Psoas muscle (tissue), 8 donors: Measurements from ENCODE around the gene CHMP4A. TPM values are rescaled to one million over a fixed set of nuclear protein-coding genes. Genes with fewer than 3 reads are reported as not detected.

Experiments
- ATAC-seq, 4 donors: fragments of 200-7000 bp; cut with Tn5 transposase; one replicate each; pipeline ENCODE4 v1.9.1; 2020; ENCODE audit warnings: moderate library complexity in 3 of 4, mild to moderate bottlenecking in 2 of 4
- DNase-seq, 2 donors: peaks; one replicate each; pipeline ENCODE4 v3.0.0-alpha.2; 2020
- H3K27ac ChIP-seq: fragments of 200-600 bp; one replicate; pipeline ENCODE4 v1.8.0; 2022
- H3K27me3 ChIP-seq, 3 donors: fragments of 200-600 bp in 1 of 3; one replicate each; pipeline versions ENCODE4 v1.6.1 to v1.8.0; 2013 to 2022; ENCODE audit warnings: low read length in 2 of 3, mild to moderate bottlenecking in 2 of 3, moderate library complexity in 1 of 3; ENCODE audit not compliant: insufficient read depth in 3 of 3
- H3K36me3 ChIP-seq, 2 donors: fragments of 200-600 bp in 1 of 2; one replicate each; pipeline versions ENCODE4 v1.6.1 to v1.8.0; 2013 to 2022; ENCODE audit warnings: low read depth in 1 of 2, mild to moderate bottlenecking in 1 of 2, moderate library complexity in 1 of 2; ENCODE audit not compliant: insufficient read depth in 1 of 2
- H3K4me1 ChIP-seq: fragments of 200-600 bp; one replicate; pipeline ENCODE4 v1.8.0; 2022
- H3K4me3 ChIP-seq: fragments of 200-600 bp; one replicate; pipeline ENCODE4 v1.8.0; 2022; ENCODE audit warnings: mild to moderate bottlenecking
- H3K9me3 ChIP-seq: fragments of 200-600 bp; one replicate; pipeline ENCODE4 v1.8.0; 2022
- WGBS, 3 donors: extraction: QIAGEN DNeasy Blood & Tissue Kit; methylation state at CpG; one replicate each; pipeline versions ENCODE4 v1.1.6 to v1.1.7; 2013; 5-methylcytosine and 5-hydroxymethylcytosine counted together
- intact Hi-C, 2 donors: fragments of 100-400 bp; cut with DNase I; formaldehyde crosslinking; loops; one replicate each; pipeline versions ENCODE4 v1.11.0 to v1.14.2; 2022
- polyA plus RNA-seq, 3 donors: library from polyadenylated mRNA; stranded (reverse); fragments of 200-250 nt; gene quantifications; one replicate each; pipeline ENCODE4 v1.2.3, GENCODE V29; 2013
- total RNA-seq, 4 donors: library from RNA; stranded (reverse); fragmentation: NEBNext Ultra II Directional in 2 of 4; extraction: Animal tissue kit (Norgen Biotek cat#: 25700) in 2 of 4; gene quantifications; one replicate each; pipeline versions ENCODE4 v1.2.1 to v1.2.4, GENCODE V29; 2021 to 2023
- TF ChIP-seq, protein P1 (sequence below): fragments of 200-600 bp; IDR thresholded peaks from one replicate; pipeline ENCODE4 v1.8.0; 2022; ENCODE audit warnings: antibody characterized with exemption
- donor health status: healthy with polysubstance abuse.
- donor health status: DM: no; HTN: no; CAD: no; lungs with moderate emphysema.
- donor health status: Bipolar disorder and iron deficiency.
- donor health status: healthy.
- donor health status: DM: yes; HTN: yes; CAD: no.
- donor health status: DM: no; HTN: no; CAD: no.
- donor health status: DM: no; HTN: no; CAD: no.
- donor health status: DM: yes; HTN: yes; CAD: no.

CHMP4A gene
- total and polyA plus RNA-seq, 7 donors = 12.3 to 42.1 (median 18.2) TPM

DNA sequence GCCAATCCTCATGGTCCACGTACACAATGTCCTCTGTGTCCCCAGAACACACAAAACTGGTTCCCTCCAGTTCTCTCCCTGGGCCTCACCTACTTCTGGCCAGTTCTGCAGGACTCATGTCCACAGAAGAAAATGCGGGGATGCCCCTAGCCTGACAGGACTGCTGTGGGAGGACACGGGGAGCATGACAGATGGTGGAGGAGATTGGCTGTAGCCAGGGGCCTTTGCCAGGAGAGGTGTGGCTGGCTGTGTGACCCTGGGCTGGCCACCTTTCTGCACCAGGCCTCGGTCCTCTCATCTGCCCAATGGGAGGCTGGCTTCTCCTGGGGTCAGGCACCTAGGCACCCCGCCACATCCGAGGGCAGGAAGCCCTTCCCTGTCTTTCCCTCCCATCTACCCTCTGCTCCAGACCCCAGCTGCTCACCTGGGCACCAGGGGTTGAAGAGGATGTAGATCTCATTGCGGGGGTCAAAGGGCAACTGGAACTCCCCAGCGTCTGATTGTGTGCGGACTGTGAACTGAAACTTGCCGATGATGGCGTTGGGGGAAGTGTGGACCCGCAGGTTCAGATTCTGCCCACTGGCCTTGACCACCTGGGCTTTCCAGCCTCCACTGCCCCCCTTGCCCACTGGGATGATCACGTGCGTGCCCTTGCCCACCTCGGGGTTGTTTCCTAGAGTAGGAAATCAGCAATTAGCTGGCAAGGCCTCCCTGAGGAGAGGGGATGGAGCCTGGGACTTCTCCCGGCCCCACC, 46.9 kb upstream of the CHMP4A start:
- intact Hi-C loops = no loop called here
- WGBS, 3 donors = 79 to 84% (median 82%) methylated on average over 15 to 16 of the region's 16 CpGs
- H3K4me3 ChIP-seq = no peak overlapping the region
- no peaks in the 10 kb centered on the region for H3K9me3 ChIP-seq
- H3K27ac ChIP-seq = no peak overlapping the region
- TF ChIP-seq, protein P1, sequence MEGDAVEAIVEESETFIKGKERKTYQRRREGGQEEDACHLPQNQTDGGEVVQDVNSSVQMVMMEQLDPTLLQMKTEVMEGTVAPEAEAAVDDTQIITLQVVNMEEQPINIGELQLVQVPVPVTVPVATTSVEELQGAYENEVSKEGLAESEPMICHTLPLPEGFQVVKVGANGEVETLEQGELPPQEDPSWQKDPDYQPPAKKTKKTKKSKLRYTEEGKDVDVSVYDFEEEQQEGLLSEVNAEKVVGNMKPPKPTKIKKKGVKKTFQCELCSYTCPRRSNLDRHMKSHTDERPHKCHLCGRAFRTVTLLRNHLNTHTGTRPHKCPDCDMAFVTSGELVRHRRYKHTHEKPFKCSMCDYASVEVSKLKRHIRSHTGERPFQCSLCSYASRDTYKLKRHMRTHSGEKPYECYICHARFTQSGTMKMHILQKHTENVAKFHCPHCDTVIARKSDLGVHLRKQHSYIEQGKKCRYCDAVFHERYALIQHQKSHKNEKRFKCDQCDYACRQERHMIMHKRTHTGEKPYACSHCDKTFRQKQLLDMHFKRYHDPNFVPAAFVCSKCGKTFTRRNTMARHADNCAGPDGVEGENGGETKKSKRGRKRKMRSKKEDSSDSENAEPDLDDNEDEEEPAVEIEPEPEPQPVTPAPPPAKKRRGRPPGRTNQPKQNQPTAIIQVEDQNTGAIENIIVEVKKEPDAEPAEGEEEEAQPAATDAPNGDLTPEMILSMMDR = no peak
- DNase-seq (no peak), ATAC-seq (no peak)
- H3K27me3 ChIP-seq = no peaks in the 10 kb centered on the region
- no peaks in the 10 kb centered on the region for H3K4me1 ChIP-seq
- peaks cover 0 to under 1% of the 10 kb centered on the region in 2 donors for H3K36me3 ChIP-seq

DNA sequence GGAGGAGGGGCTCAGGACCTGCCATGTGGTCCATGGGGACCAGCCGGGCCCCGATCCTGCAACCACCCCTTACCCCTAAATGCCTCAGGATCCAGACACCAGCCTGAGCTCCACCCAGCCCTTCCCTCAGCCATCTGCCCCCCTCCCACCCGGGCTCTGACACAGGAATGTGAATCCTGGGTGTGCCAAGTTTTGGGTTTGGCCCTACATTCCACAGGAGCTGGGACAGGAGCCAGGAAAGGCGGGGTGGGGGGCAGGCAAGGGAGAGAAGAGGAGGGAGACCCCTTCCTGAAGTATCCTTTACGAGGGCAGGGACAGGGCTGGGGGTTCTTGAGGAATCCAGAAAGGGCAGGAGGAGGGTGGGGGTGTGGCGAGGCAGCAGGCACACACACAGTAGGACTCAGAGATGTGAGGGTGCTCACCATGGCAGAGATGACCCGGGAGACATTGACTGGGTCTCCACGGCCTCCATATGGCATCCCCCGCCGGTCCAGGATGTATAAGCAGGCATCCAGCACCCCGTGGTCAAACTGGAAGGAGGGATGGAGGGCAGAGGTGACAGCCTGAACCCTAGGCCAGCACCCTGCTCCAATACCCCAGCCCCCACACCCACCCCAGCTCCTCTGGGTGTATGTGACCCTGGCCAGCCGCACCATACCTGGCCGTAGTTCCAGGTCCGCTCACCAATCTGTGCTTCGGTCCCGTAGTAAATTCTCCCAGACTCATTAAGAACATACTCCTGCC, 46.2 kb upstream of the CHMP4A start:
- Histone ChIP-seq H3K9me3 (no peaks in the 10 kb centered on the region), H3K27me3 (no peaks in the 10 kb centered on the region), H3K36me3 (no peaks in the 10 kb centered on the region), H3K4me1 (no peaks in the 10 kb centered on the region), H3K27ac (no peak overlapping the region), H3K4me3 (no peak overlapping the region)
- peak in 1 of 4 donors; percentile 15 for ATAC-seq
- WGBS, 3 donors = 61 to 67% (median 66%) methylated on average over 16 of the region's 16 CpGs
- intact Hi-C loops = no loop called here
- TF ChIP-seq, protein P1 = no peak
- no peak for DNase-seq

DNA sequence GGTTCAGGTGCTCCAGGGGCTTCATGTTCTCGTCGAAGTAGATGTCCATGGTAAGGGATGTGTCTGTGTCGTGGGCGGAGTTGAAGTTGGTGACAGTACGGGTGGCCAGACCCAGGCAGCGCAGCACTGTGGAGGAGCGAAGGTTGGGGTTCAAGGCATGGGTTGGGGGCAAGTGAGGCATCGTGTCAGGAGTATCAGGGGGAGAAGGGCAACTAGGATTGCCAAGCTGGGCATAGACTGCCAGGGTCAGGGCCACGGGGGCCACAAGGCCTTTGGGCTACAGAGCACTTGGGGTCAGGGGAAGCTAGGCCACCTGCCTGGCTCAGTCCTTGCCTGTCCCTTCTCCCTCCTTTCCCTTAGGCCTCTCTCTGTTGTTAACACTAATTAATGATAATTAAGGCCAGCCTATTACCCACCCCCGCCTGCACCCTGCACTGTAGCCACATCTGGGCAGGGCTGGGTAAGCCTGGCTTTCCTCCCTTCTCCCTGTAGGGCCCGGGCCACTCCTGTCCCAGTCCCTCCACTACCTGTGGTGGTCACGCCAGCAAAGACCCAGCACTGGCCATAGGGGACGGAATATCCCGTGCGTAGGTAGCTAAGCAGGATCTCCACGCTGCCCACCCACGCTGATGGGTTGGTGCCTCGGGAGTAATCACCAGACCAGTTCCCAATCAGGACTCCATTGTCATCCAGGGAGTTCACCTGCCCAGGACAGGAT, 45.4 kb upstream of the CHMP4A start:
- Histone ChIP-seq H3K9me3 (no peaks in the 10 kb centered on the region), H3K36me3 (no peaks in the 10 kb centered on the region), H3K27ac (no peak overlapping the region), H3K4me3 (no peak overlapping the region), H3K27me3 (no peaks in the 10 kb centered on the region), H3K4me1 (no peaks in the 10 kb centered on the region)
- intact Hi-C loops = no loop called here
- peak in 1 of 4 donors; percentile 16 for ATAC-seq
- WGBS, 3 donors = 85 to 89% (median 88%) methylated on average over 18 of the region's 18 CpGs
- TF ChIP-seq, protein P1 = no peak
- DNase-seq = no peak

DNA sequence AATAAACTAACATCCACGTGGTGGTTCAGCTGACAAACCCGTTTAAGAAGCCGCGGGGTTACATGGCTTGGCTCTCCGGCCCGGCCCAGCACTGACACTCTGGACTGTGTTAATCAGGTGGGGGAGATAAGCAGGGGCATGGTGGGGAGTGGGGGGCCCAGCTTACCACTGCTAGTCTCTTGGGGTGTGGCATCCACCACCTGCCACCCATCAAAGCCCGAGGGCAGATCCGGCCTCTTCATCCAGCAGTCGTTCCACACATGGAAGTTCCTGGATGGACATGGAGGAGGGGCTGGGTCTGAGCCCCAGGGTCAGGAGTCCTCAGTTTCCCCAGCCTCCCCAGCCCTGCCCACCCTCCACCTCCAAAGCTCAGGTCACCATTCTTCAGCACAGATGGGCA, 44.8 kb upstream of the CHMP4A start:
- no peaks in the 10 kb centered on the region for H3K36me3 ChIP-seq
- no peak overlapping the region for H3K4me3 ChIP-seq
- WGBS, 3 donors = 83 to 86% (median 86%) methylated on average over 9 of the region's 9 CpGs
- no peaks in the 10 kb centered on the region for H3K9me3 ChIP-seq
- no peaks in the 10 kb centered on the region for H3K4me1 ChIP-seq
- ATAC-seq (no peak), DNase-seq (no peak)
- intact Hi-C loops = no loop called here
- no peak overlapping the region for H3K27ac ChIP-seq
- no peaks in the 10 kb centered on the region for H3K27me3 ChIP-seq
- TF ChIP-seq, protein P1 = no peak
